Measurements from ENCODE around the gene GBP7. TPM values are rescaled to one million over a fixed set of nuclear protein-coding genes. Genes with fewer than 3 reads are reported as not detected.

The GBP7 gene
- total RNA-seq, 1 experiment from 2014 or later = not detected

GRCh38 chr1:89172468-89173143 lies 3.2 kb downstream of the GBP7 start:
- no peak overlapping the region for H2AFZ ChIP-seq
- H3K9me3 ChIP-seq (ENCODE audit: insufficient read depth, low read depth) = no peaks in the 10 kb centered on the region
- H3K36me3 ChIP-seq (ENCODE audit: low read depth) = no peaks in the 10 kb centered on the region
- H3K4me2 ChIP-seq = no peak overlapping the region
- no peaks in the 10 kb centered on the region for H3K27me3 ChIP-seq (ENCODE audit: insufficient read depth, low read depth)
- no peak overlapping the region for H3K4me3 ChIP-seq
- no peaks in the 10 kb centered on the region for H3F3A ChIP-seq (ENCODE audit: insufficient read depth, low read depth)
- CTCF ChIA-PET = no interaction called here
- no TSS peak for BruUV-seq (replicated peaks)
- TF ChIP-seq EZH2 (IDR thresholded peaks at IDR 0.05; ENCODE audit: low read depth) (no peak), CTCF (conservative IDR thresholded peaks at IDR 0.05) (no peak)
- H4K20me1 ChIP-seq (ENCODE audit: insufficient read depth) = no peaks in the 10 kb centered on the region
- intact Hi-C loops (cut with micrococcal nuclease; ENCODE audit: unreplicated experiment) = no loop called here
- POLR2A ChIA-PET (ENCODE audit: unreplicated experiment) = no interaction called here
- no peak overlapping the region for H3K27ac ChIP-seq
- no peaks in the 10 kb centered on the region for H3K79me2 ChIP-seq (ENCODE audit: low read depth)
- H3K4me1 ChIP-seq (replicated peaks; ENCODE audit: insufficient read depth) = no peaks in the 10 kb centered on the region
- DNase-seq = no peak
- H3K9me2 ChIP-seq (ENCODE audit: insufficient read depth) = 0 out of 2 replicates have a peak, but pooled peaks cover 6% of the 10 kb centered on the region

- POLR2A ChIA-PET (ENCODE audit: unreplicated experiment) = no interaction called here
These were observed 4.8 kb downstream of the GBP7 start for GRCh38 chr1:89171067-89171438.

GRCh38 chr1:89170170-89171066 lies 5.4 kb downstream of the GBP7 start:
- Histone ChIP-seq H3K9me3 (ENCODE audit: insufficient read depth, low read depth) (no peaks in the 10 kb centered on the region), H3K4me2 (no peak overlapping the region), H3K4me3 (no peak overlapping the region), H3F3A (ENCODE audit: insufficient read depth, low read depth) (no peaks in the 10 kb centered on the region), H3K27me3 (ENCODE audit: insufficient read depth, low read depth) (no peaks in the 10 kb centered on the region), H3K36me3 (ENCODE audit: low read depth) (no peaks in the 10 kb centered on the region), H2AFZ (no peak overlapping the region), H4K20me1 (ENCODE audit: insufficient read depth) (no peaks in the 10 kb centered on the region), H3K4me1 (replicated peaks; ENCODE audit: insufficient read depth) (no peaks in the 10 kb centered on the region), H3K27ac (no peak overlapping the region), H3K9me2 (ENCODE audit: insufficient read depth) (0 out of 2 replicates have a peak, but pooled peaks cover 6% of the 10 kb centered on the region), H3K79me2 (ENCODE audit: low read depth) (no peaks in the 10 kb centered on the region)
- BruUV-seq (replicated peaks) = no TSS peak
- intact Hi-C loops (cut with micrococcal nuclease; ENCODE audit: unreplicated experiment) = no loop called here
- TF ChIP-seq EZH2 (IDR thresholded peaks at IDR 0.05; ENCODE audit: low read depth) (no peak), CTCF (conservative IDR thresholded peaks at IDR 0.05) (no peak)
- ChIA-PET POLR2A (ENCODE audit: unreplicated experiment) (no interaction called here), CTCF (no interaction called here)
- no peak for DNase-seq

More at GRCh38 chr1:89171067-89171438, 4.8 kb downstream of the GBP7 start:
- H3K4me1 ChIP-seq (replicated peaks; ENCODE audit: insufficient read depth) = no peaks in the 10 kb centered on the region
- H4K20me1 ChIP-seq (ENCODE audit: insufficient read depth) = no peaks in the 10 kb centered on the region
- 0 out of 2 replicates have a peak, but pooled peaks cover 6% of the 10 kb centered on the region for H3K9me2 ChIP-seq (ENCODE audit: insufficient read depth)
- H3K4me2 ChIP-seq = no peak overlapping the region
- no peaks in the 10 kb centered on the region for H3K9me3 ChIP-seq (ENCODE audit: insufficient read depth, low read depth)
- TF ChIP-seq CTCF (conservative IDR thresholded peaks at IDR 0.05) (no peak), EZH2 (IDR thresholded peaks at IDR 0.05; ENCODE audit: low read depth) (no peak)
- no TSS peak for BruUV-seq (replicated peaks)
- no peaks in the 10 kb centered on the region for H3K36me3 ChIP-seq (ENCODE audit: low read depth)
- intact Hi-C loops (cut with micrococcal nuclease; ENCODE audit: unreplicated experiment) = no loop called here
- H3F3A ChIP-seq (ENCODE audit: insufficient read depth, low read depth) = no peaks in the 10 kb centered on the region
- no peak overlapping the region for H2AFZ ChIP-seq
- no peaks in the 10 kb centered on the region for H3K27me3 ChIP-seq (ENCODE audit: insufficient read depth, low read depth)
- DNase-seq = no peak
- H3K4me3 ChIP-seq = no peak overlapping the region
- CTCF ChIA-PET = no interaction called here
- H3K27ac ChIP-seq = no peak overlapping the region
- no peaks in the 10 kb centered on the region for H3K79me2 ChIP-seq (ENCODE audit: low read depth)
